Activated CD4-positive, alpha-beta T cell treated with anti-CD3 and anti-CD28 coated beads, Interleukin-2, amount 10 ng/mL, durations not matched to agents 7 days and 5 days (primary cell): ENCODE results near the gene ANO8. TPM values are rescaled to one million over a fixed set of nuclear protein-coding genes. Genes with fewer than 3 reads are reported as not detected.
A peak's percentile ranks its signal among the peaks of the same experiment; 100 is the strongest.

Source experiments
- CTCF ChIA-PET: fragments of 350-600 bp; sonication (Branson Sonifier 250); formaldehyde crosslinking; loops from one replicate; lab custom pipeline; 2021; ENCODE audit warnings: antibody characterized with exemption; lab: Charles Lee
- POLR2A ChIA-PET: fragments of 350-600 bp; sonication (Branson Sonifier 250); formaldehyde crosslinking; loops from one replicate; lab custom pipeline; 2021; ENCODE audit warnings: antibody characterized with exemption; lab: Charles Lee
- DNase-seq: peaks from one replicate; pipeline ENCODE4 v3.0.0-alpha.2; 2020
- H3K27ac Mint-ChIP-seq: one replicate; pipeline ENCODE4 v1.8.0; 2021; ENCODE audit warnings: mild to moderate bottlenecking, moderate library complexity, mixed read lengths
- H3K27me3 Mint-ChIP-seq: one replicate; pipeline ENCODE4 v1.8.0; 2021; ENCODE audit warnings: mixed read lengths
- H3K36me3 Mint-ChIP-seq: one replicate; pipeline ENCODE4 v1.8.0; 2021; ENCODE audit warnings: low read depth, mixed read lengths
- H3K4me1 Mint-ChIP-seq: one replicate; pipeline ENCODE4 v1.8.0; 2021; ENCODE audit warnings: mixed read lengths
- H3K4me3 Mint-ChIP-seq: one replicate; pipeline ENCODE4 v1.8.0; 2021; ENCODE audit warnings: mild to moderate bottlenecking, moderate library complexity, mixed read lengths
- H3K9me3 Mint-ChIP-seq: one replicate; pipeline ENCODE4 v1.8.0; 2021; ENCODE audit warnings: mixed read lengths
- total RNA-seq, 2 experiments: library from RNA; stranded (reverse); gene quantifications; one replicate each; pipeline ENCODE4 v1.2.3, GENCODE V29; 2021

The ANO8 gene
- total RNA-seq, 2 experiments from 2014 or later = 16.4 to 17.5 TPM

GRCh38 chr19:17309198-17309964 lies 25.3 kb downstream of the ANO8 start, which contains the start of gene DDA1:
TSS of gene DDA1 (plus strand) at chr19:17309563. CDS start at chr19:17309655, 92 bp downstream.
- peak within 1 kb of the TSS; percentile 99 for H3K4me3 Mint-ChIP-seq
- no peaks in the 10 kb centered on the region for H3K27me3 Mint-ChIP-seq
- ChIA-PET POLR2A (interaction anchor here (1.0 kb wide), 1 partner anchor 8 kb away, joined by 3 read pairs; no protein-coding TSS in a partner anchor), CTCF (interaction anchor here (0.5 to 1.9 kb wide), 11 partner anchors 13 to 855 kb away, joined by 3 to 7 read pairs (median 4); partner anchors contain the start of genes ANO8 and USE1)
- peaks cover 49% of the 10 kb centered on the region for H3K4me1 Mint-ChIP-seq
- DNase-seq = peak; percentile 100
- H3K9me3 Mint-ChIP-seq = no peaks in the 10 kb centered on the region
- H3K27ac Mint-ChIP-seq = peak within 1 kb of the TSS; percentile 97
- H3K36me3 Mint-ChIP-seq = peaks cover 9% of the 10 kb centered on the region

- H3K9me3 Mint-ChIP-seq = no peaks in the 10 kb centered on the region
- peaks cover 6% of the 10 kb centered on the region for H3K36me3 Mint-ChIP-seq
- H3K4me3 Mint-ChIP-seq = peak overlapping the region; percentile 8
- H3K27ac Mint-ChIP-seq = no peak overlapping the region
- ChIA-PET POLR2A (no interaction called here), CTCF (no interaction called here)
- no peaks in the 10 kb centered on the region for H3K27me3 Mint-ChIP-seq
- DNase-seq = no peak
- H3K4me1 Mint-ChIP-seq = peaks cover 56% of the 10 kb centered on the region
Observed at GRCh38 chr19:17307876-17308377, 26.7 kb downstream of the ANO8 start.

DNA sequence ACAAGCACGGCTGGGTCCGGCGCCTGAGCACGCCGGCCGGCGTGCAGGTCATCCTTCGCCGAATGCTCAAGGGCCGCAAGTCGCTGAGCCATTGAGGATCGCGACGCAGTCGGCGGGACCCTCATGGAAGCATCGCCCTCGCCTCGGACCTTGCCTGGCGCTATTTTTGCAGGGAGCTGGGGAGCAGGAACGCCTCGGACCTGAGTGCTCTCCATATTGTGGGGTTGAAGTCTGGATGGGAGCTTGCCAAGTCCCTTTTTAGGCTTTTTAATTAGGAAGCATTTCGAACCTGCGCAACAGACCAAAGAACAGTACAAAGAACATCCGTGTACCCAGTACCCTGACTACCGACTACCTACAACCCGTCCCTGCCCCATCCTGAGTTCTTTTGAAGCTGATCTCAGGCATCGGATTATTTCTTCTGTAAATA lies 28.4 kb downstream of the ANO8 start:
- ChIA-PET CTCF (interaction anchor here (0.6 to 1.7 kb wide), 6 partner anchors 9 to 914 kb away, joined by 3 to 5 read pairs (median 4); partner anchors contain the start of gene ANKLE1), POLR2A (no interaction called here)
- H3K4me3 Mint-ChIP-seq = peak overlapping the region; percentile 91
- no peak for DNase-seq
- no peaks in the 10 kb centered on the region for H3K27me3 Mint-ChIP-seq
- peaks cover 57% of the 10 kb centered on the region for H3K4me1 Mint-ChIP-seq
- H3K9me3 Mint-ChIP-seq = no peaks in the 10 kb centered on the region
- peaks cover 2% of the 10 kb centered on the region for H3K36me3 Mint-ChIP-seq
- H3K27ac Mint-ChIP-seq = peak overlapping the region; percentile 94

- ChIA-PET POLR2A (no interaction called here), CTCF (interaction anchor here (0.6 to 3.1 kb wide), 15 partner anchors 9 to 629 kb away, joined by 3 to 19 read pairs (median 4); partner anchors contain the start of genes ANKLE1, BABAM1, BST2 and MVB12A)
- Mint-ChIP-seq H3K9me3 (no peaks in the 10 kb centered on the region), H3K4me1 (peaks cover 54% of the 10 kb centered on the region), H3K36me3 (peaks cover 4% of the 10 kb centered on the region), H3K4me3 (peak within 1 kb of the TSS; percentile 91), H3K27me3 (no peaks in the 10 kb centered on the region), H3K27ac (peak within 1 kb of the TSS; percentile 94)
- DNase-seq = peak; percentile 97
Observed at GRCh38 chr19:17305517-17306284, 29.0 kb downstream of the ANO8 start, which contains the start of gene MRPL34. TSS of gene MRPL34 (plus strand) at chr19:17305872. CDS start at chr19:17305893, 21 bp downstream.

DNA sequence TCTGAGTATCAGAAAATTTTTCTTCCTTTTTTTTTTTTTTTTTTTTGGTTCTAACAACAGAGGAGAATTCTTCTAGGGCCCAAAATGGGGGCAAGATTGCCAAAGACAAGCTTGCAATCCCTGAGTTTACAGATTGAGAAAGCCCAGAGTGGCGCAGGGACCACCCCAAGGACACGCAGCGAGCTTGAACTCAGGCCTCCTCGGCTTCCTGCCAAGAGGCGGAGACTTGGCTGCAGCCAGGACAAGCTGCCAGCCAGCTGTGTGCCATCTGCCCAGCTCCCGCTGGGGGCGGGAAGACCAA lies 29.5 kb downstream of the ANO8 start:
- Mint-ChIP-seq H3K4me3 (peak overlapping the region; percentile 91), H3K27ac (peak overlapping the region; percentile 94), H3K9me3 (no peaks in the 10 kb centered on the region), H3K4me1 (peaks cover 49% of the 10 kb centered on the region), H3K36me3 (peaks cover 4% of the 10 kb centered on the region), H3K27me3 (no peaks in the 10 kb centered on the region)
- DNase-seq = no peak
- ChIA-PET CTCF (interaction anchor here (0.6 to 3.1 kb wide), 13 partner anchors 11 to 629 kb away, joined by 3 to 19 read pairs (median 4); partner anchors contain the start of genes ANKLE1, BABAM1, BST2 and MVB12A), POLR2A (interaction anchor here (0.6 kb wide), 1 partner anchor 116 kb away, joined by 5 read pairs; no protein-coding TSS in a partner anchor)

- no peak for DNase-seq
- no peaks in the 10 kb centered on the region for H3K9me3 Mint-ChIP-seq
- POLR2A ChIA-PET = interaction anchor here (0.6 to 0.7 kb wide), 3 partner anchors 37 to 545 kb away, joined by 3 to 10 read pairs (median 5); partner anchors contain the start of gene BABAM1
- H3K27me3 Mint-ChIP-seq = no peaks in the 10 kb centered on the region
- H3K4me1 Mint-ChIP-seq = peaks cover 47% of the 10 kb centered on the region
- peak overlapping the region; percentile 91 for H3K4me3 Mint-ChIP-seq
- peaks cover 4% of the 10 kb centered on the region for H3K36me3 Mint-ChIP-seq
- H3K27ac Mint-ChIP-seq = peak overlapping the region; percentile 94
- CTCF ChIA-PET = interaction anchor here (0.5 to 3.1 kb wide), 17 partner anchors 10 to 628 kb away, joined by 3 to 19 read pairs (median 4); partner anchors contain the start of genes ANKLE1, BABAM1, BST2 and MVB12A
Observed at GRCh38 chr19:17304386-17305215, 30.1 kb downstream of the ANO8 start.

- CTCF ChIA-PET = interaction anchor here (0.5 to 3.1 kb wide), 8 partner anchors 9 to 125 kb away, joined by 3 to 19 read pairs (median 4); partner anchors contain the start of genes ANKLE1 and USE1
- H3K4me3 Mint-ChIP-seq = peak overlapping the region; percentile 68
- no peaks in the 10 kb centered on the region for H3K9me3 Mint-ChIP-seq
- H3K4me1 Mint-ChIP-seq = peaks cover 42% of the 10 kb centered on the region
- H3K36me3 Mint-ChIP-seq = peaks cover 3% of the 10 kb centered on the region
- DNase-seq = no peak
- no peak overlapping the region for H3K27ac Mint-ChIP-seq
- POLR2A ChIA-PET = interaction anchor here (0.6 to 0.7 kb wide), 2 partner anchors 37 to 546 kb away, joined by 3 to 10 read pairs; partner anchors contain the start of gene BABAM1
- no peaks in the 10 kb centered on the region for H3K27me3 Mint-ChIP-seq
Observed at GRCh38 chr19:17303940-17304267, 30.8 kb downstream of the ANO8 start.

GRCh38 chr19:17303167-17303939 lies 31.3 kb downstream of the ANO8 start, which contains the start of gene ABHD8:
TSS of gene ABHD8 (minus strand) at chr19:17303425. CDS start at chr19:17301616, 1,809 bp downstream.
- H3K9me3 Mint-ChIP-seq = no peaks in the 10 kb centered on the region
- peak within 1 kb of the TSS; percentile 68 for H3K4me3 Mint-ChIP-seq
- H3K27ac Mint-ChIP-seq = peak within 1 kb of the TSS; percentile 81
- H3K36me3 Mint-ChIP-seq = peaks cover 7% of the 10 kb centered on the region
- DNase-seq = peak; percentile 95
- H3K4me1 Mint-ChIP-seq = peaks cover 41% of the 10 kb centered on the region
- CTCF ChIA-PET = interaction anchor here (0.5 to 3.1 kb wide), 7 partner anchors 9 to 126 kb away, joined by 3 to 19 read pairs (median 3); partner anchors contain the start of genes ANKLE1 and USE1
- H3K27me3 Mint-ChIP-seq = no peaks in the 10 kb centered on the region
- POLR2A ChIA-PET = interaction anchor here (0.6 to 0.7 kb wide), 2 partner anchors 36 to 546 kb away, joined by 3 to 10 read pairs; partner anchors contain the start of gene BABAM1

DNA sequence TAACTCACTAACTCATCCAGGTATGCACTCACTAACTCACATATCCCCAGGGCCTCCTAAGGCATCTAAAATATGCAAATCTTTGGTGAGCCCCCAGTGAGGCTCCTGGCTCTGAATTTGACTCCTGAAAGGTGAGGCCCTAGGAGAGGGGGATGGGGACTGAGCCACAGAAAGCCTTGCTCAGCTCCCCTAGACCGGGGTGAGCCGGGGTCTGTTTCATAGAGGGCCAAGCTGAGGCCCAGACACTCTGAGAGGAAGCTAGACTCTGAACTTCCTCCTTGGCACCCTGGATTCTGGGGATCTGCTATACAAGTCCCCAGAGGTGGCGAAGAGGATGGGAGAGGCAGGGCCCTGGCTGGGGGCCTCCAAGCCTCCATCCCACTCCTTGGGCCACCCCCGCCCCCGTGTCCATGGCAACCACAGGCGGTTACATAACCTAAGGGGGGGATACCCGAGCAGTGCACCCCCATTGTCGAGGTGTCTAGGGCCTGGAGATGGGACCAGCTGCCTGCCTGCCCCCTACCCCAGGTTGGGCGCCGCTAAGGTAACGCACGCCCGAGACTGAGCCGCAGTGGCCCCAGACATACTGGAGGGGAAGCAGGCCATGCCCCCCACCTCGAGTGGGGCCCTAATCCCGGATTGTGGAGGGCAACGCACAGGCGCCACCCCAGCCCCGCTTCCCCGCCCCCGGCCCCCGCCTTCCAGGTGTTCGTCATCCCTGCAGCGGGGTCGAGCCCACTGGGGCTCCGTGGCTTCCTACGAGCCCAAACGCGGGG lies 32.1 kb downstream of the ANO8 start:
- DNase-seq = no peak
- Mint-ChIP-seq H3K9me3 (no peaks in the 10 kb centered on the region), H3K27ac (peak overlapping the region; percentile 54), H3K36me3 (peaks cover 11% of the 10 kb centered on the region), H3K27me3 (no peaks in the 10 kb centered on the region), H3K4me1 (peaks cover 36% of the 10 kb centered on the region), H3K4me3 (peak overlapping the region; percentile 68)
- POLR2A ChIA-PET = no interaction called here
- CTCF ChIA-PET = interaction anchor here (1.6 to 3.1 kb wide), 2 partner anchors 8 to 11 kb away, joined by 3 to 19 read pairs; no protein-coding TSS in a partner anchor

DNA sequence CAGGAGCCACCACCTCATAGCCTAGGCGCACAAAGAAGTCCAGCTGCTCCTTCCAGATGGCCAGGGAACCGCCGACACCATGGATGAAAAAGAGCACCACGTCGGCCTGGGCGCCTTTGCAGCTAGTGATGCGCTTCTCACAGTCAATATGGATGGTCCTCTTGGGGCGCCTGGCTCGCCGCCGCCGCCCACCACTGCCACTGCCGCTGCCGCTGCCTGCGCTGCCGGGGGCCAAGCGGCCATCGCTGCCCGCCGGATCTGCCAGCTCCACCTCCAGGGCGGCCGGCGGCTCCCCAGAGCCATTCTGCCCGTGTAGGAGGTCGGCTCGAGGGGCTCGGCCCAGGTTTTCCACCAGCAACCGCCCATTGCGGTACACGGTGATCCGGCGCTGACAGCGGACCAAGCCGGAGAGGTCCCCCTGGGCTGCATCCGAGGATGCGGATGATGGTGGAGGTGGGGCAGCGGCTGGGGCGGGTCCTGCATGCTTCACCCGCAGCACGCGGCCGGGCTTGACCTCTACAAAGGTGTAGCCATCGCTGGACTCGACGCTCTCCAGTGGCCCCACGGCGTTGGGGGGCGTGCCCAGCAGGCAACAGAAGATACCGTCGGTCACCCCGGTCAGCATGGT lies 33.5 kb downstream of the ANO8 start:
- no peak for DNase-seq
- Mint-ChIP-seq H3K27me3 (no peaks in the 10 kb centered on the region), H3K36me3 (peaks cover 11% of the 10 kb centered on the region), H3K27ac (no peak overlapping the region), H3K9me3 (no peaks in the 10 kb centered on the region), H3K4me1 (peaks cover 29% of the 10 kb centered on the region), H3K4me3 (no peak overlapping the region)
- POLR2A ChIA-PET = no interaction called here
- CTCF ChIA-PET = interaction anchor here (0.8 to 1.0 kb wide), 2 partner anchors 10 to 42 kb away, joined by 3 to 5 read pairs; no protein-coding TSS in a partner anchor
